Sigmoid colon (tissue), 7 donors: Measurements from ENCODE around the gene NIM1K. TPM values are rescaled to one million over a fixed set of nuclear protein-coding genes. Genes with fewer than 3 reads are reported as not detected.
"Not testable (repeated sequence)": the region's sequence is repeated elsewhere in the genome, so short reads cannot be mapped to it uniquely, and the experiment has no call there.

Source experiments
- DNase-seq: peaks from one replicate; pipeline ENCODE4 v3.0.0-alpha.2; 2019
- H3K27ac ChIP-seq, 4 donors: fragments of 200-600 bp; sonication (generic); one replicate each; pipeline ENCODE4 v1.5.1; 2016 to 2019; ENCODE audit warnings: mild to moderate bottlenecking in 1 of 4
- H3K27me3 ChIP-seq, 3 donors: fragments of 200-600 bp; sonication (generic); one replicate each; pipeline ENCODE4 v1.5.1; 2019; ENCODE audit warnings: mild to moderate bottlenecking in 1 of 3
- H3K36me3 ChIP-seq, 4 donors: fragments of 200-600 bp; sonication (generic); one replicate each; pipeline ENCODE4 v1.5.1; 2016 to 2019
- H3K4me1 ChIP-seq, 4 donors: fragments of 200-600 bp; sonication (generic); one replicate each; pipeline ENCODE4 v1.5.1; 2017 to 2019
- H3K4me3 ChIP-seq, 4 donors: fragments of 200-600 bp; sonication (generic); one replicate each; pipeline ENCODE4 v1.5.1; 2017 to 2019; ENCODE audit warnings: mild to moderate bottlenecking in 2 of 4, moderate library complexity in 1 of 4
- H3K9me3 ChIP-seq, 4 donors: fragments of 200-600 bp in 3 of 4; sonication (generic) in 3 of 4; one replicate each; pipeline versions ENCODE4 v1.5.1 to v1.6.1; 2013 to 2019
- CTCF ChIP-seq, 4 experiments: fragments of 450-650 bp in 3 of 4; fragments of 200-600 bp in 1 of 4; IDR thresholded peaks; one replicate each; pipeline ENCODE4 v1.5.1; 2016 to 2019; ENCODE audit warnings: antibody characterized with exemption in 4 of 4, mild to moderate bottlenecking in 3 of 4, moderate library complexity in 2 of 4
- EP300 ChIP-seq, 4 donors: sonication (generic); formaldehyde crosslinking; IDR thresholded peaks; one replicate each; pipeline ENCODE4 v1.6.1; 2017; ENCODE audit warnings: antibody characterized with exemption in 4 of 4
- POLR2A ChIP-seq, 2 donors: fragments of 450-650 bp; IDR thresholded peaks; one replicate each; pipeline ENCODE4 v1.6.1; 2016; ENCODE audit warnings: antibody characterized with exemption in 2 of 2, mild to moderate bottlenecking in 2 of 2, moderate library complexity in 2 of 2
- POLR2AphosphoS5 ChIP-seq, 4 donors: sonication (generic); formaldehyde crosslinking; IDR thresholded peaks; one replicate each; pipeline ENCODE4 v1.6.1; 2017; ENCODE audit warnings: antibody characterized with exemption in 4 of 4
- WGBS, 2 donors: extraction: QIAGEN DNeasy Blood & Tissue Kit; methylation state at CpG; one replicate each; pipeline ENCODE4 v1.1.7; 2013; 5-methylcytosine and 5-hydroxymethylcytosine counted together
- intact Hi-C: fragments of 100-400 bp; cut with DNase I; formaldehyde crosslinking; loops from one replicate; pipeline ENCODE4 v1.15.1; 2023
- polyA plus RNA-seq, 3 donors: library from polyadenylated mRNA; stranded (reverse); fragments of 200-250 nt; gene quantifications; one replicate each; pipeline ENCODE4 v1.2.3, GENCODE V29; 2013
- total RNA-seq, 4 donors: library from RNA; depleted of rRNA; stranded (reverse); fragments of >200 nt; gene quantifications; one replicate each; pipeline ENCODE4 v1.1.0, GENCODE V29; 2016
- donor health status: healthy with polysubstance abuse.
- donor health status: Bipolar disorder and iron deficiency.
- donor health status: healthy.

Gene NIM1K
- total and polyA plus RNA-seq, 7 donors: 0.28 to 3.6 (median 0.68) TPM; not detected in 2

GRCh38 chr5:43304525-43304924 lies 112.5 kb downstream of the NIM1K start:
- DNase-seq: no peak
- H3K4me1 ChIP-seq: peaks cover 0 to 14% (median 4%) of the 10 kb centered on the region in 4 donors
- no peaks in the 10 kb centered on the region for H3K9me3 ChIP-seq
- intact Hi-C loops: no loop called here
- 18 to 35% methylated on average over 1 of the region's 1 CpG for WGBS, 2 donors
- peaks cover 0 to 5% (median 0%) of the 10 kb centered on the region in 4 donors for H3K36me3 ChIP-seq
- H3K4me3 ChIP-seq: no peak overlapping the region
- no peak for TF ChIP-seq CTCF (IDR thresholded peaks at IDR 0.05)
- TF ChIP-seq POLR2AphosphoS5 (IDR thresholded peaks at IDR 0.05): no peak
- TF ChIP-seq EP300 (IDR thresholded peaks at IDR 0.05): no peak
- TF ChIP-seq POLR2A (IDR thresholded peaks at IDR 0.05): no peak
- no peaks in the 10 kb centered on the region for H3K27me3 ChIP-seq
- no peak overlapping the region for H3K27ac ChIP-seq

- intact Hi-C loops: no loop called here
- Histone ChIP-seq H3K4me1 (peaks cover 0 to 24% (median 9%) of the 10 kb centered on the region in 4 donors), H3K27me3 (no peaks in the 10 kb centered on the region), H3K9me3 (no peaks in the 10 kb centered on the region), H3K4me3 (no peak overlapping the region), H3K36me3 (peaks cover 0 to 3% (median 0%) of the 10 kb centered on the region in 4 donors), H3K27ac (no peak overlapping the region)
- WGBS, 2 donors: 25 to 64% methylated on average over 1 of the region's 1 CpG
- TF ChIP-seq POLR2A (IDR thresholded peaks at IDR 0.05) (no peak), CTCF (IDR thresholded peaks at IDR 0.05) (peak; percentile 9 to 43 (median 40))
- DNase-seq: no peak
Observed at GRCh38 chr5:43305948-43306565, 114.0 kb downstream of the NIM1K start.

GRCh38 chr5:43306954-43307353 lies 114.9 kb downstream of the NIM1K start:
- H3K36me3 ChIP-seq, H3K4me3 ChIP-seq, H3K27ac ChIP-seq, H3K27me3 ChIP-seq, DNase-seq, H3K9me3 ChIP-seq, intact Hi-C loops: not testable (repeated sequence)
- 93 to 95% methylated on average over 5 of the region's 5 CpGs for WGBS, 2 donors
- H3K4me1 ChIP-seq: peaks cover 0 to 27% (median 12%) of the 10 kb centered on the region in 4 donors

GRCh38 chr5:43309122-43309521 lies 117.1 kb downstream of the NIM1K start:
- H3K4me1 ChIP-seq: peaks cover 0 to 35% (median 18%) of the 10 kb centered on the region in 4 donors
- no peaks in the 10 kb centered on the region for H3K36me3 ChIP-seq
- TF ChIP-seq POLR2AphosphoS5 (IDR thresholded peaks at IDR 0.05) (no peak), EP300 (IDR thresholded peaks at IDR 0.05) (no peak), POLR2A (IDR thresholded peaks at IDR 0.05) (no peak), CTCF (IDR thresholded peaks at IDR 0.05) (no peak)
- no peak for DNase-seq
- no peaks in the 10 kb centered on the region for H3K9me3 ChIP-seq
- H3K27me3 ChIP-seq: no peaks in the 10 kb centered on the region
- WGBS, 2 donors: 89 to 92% methylated on average over 3 of the region's 3 CpGs
- no peak overlapping the region for H3K27ac ChIP-seq
- intact Hi-C loops: no loop called here
- no peak overlapping the region for H3K4me3 ChIP-seq

GRCh38 chr5:43309637-43310036 lies 117.6 kb downstream of the NIM1K start:
- H3K27me3 ChIP-seq: no peaks in the 10 kb centered on the region
- DNase-seq: no peak
- H3K9me3 ChIP-seq: no peaks in the 10 kb centered on the region
- peaks cover 0 to 35% (median 18%) of the 10 kb centered on the region in 4 donors for H3K4me1 ChIP-seq
- TF ChIP-seq EP300 (IDR thresholded peaks at IDR 0.05) (no peak), POLR2AphosphoS5 (IDR thresholded peaks at IDR 0.05) (no peak), POLR2A (IDR thresholded peaks at IDR 0.05) (no peak), CTCF (IDR thresholded peaks at IDR 0.05) (no peak)
- H3K27ac ChIP-seq: no peak overlapping the region
- H3K36me3 ChIP-seq: no peaks in the 10 kb centered on the region
- intact Hi-C loops: loop anchor here (5.0 to 10.0 kb wide), 6 partner anchors 117 to 815 kb away; partner anchors contain the start of genes C5orf34, NIM1K and ZNF131
- no peak overlapping the region for H3K4me3 ChIP-seq
